DND-41 (cell line): Measurements from ENCODE around the gene OR1D5.

ENCODE experiments used
- CTCF ChIP-seq: IDR thresholded peaks from 2 replicates; pipeline ENCODE4 v1.5.1; 2012; ENCODE audit warnings: borderline replicate concordance, low read length, moderate library complexity, mild to moderate bottlenecking; ENCODE audit not compliant: poor library complexity, severe bottlenecking; ENCODE audit errors: extremely low read depth
- EZH2 ChIP-seq: IDR thresholded peaks from 3 replicates; pipeline ENCODE4 v1.6.1; 2012; ENCODE audit warnings: borderline replicate concordance, low read depth, mild to moderate bottlenecking, moderate library complexity, low read length, inconsistent platforms; ENCODE audit not compliant: severe bottlenecking

GRCh38 chr17:3037259-3037658 is 26.1 kb downstream of the OR1D5 start:
- TF ChIP-seq CTCF (no peak), EZH2 (no peak)
